ENCODE data around the gene DTX1.

GRCh38 chr12:113067987-113068935 is 11.7 kb downstream of the DTX1 start:
- TF ChIP-seq ZNF274 (IDR thresholded peaks at IDR 0.05; ENCODE audit: low read depth, low read length) (no peak), SUZ12 (IDR thresholded peaks at IDR 0.05; ENCODE audit: extremely low read depth, insufficient read depth, insufficient read length) (no peak)

All from NT2/D1 (cell line).